HCT116 (cell line): ENCODE results near the gene EIF3A.
"Not testable (repeated sequence)": the region's sequence is repeated elsewhere in the genome, so short reads cannot be mapped to it uniquely, and the experiment has no call there.

Experiments
- CEBPB ChIP-seq: IDR thresholded peaks from 2 replicates; pipeline ENCODE4 v1.6.1; 2012; ENCODE audit warnings: low read depth
- POLR2A ChIP-seq: IDR thresholded peaks from 2 replicates; pipeline ENCODE4 v1.7.0; 2011; ENCODE audit warnings: borderline replicate concordance; ENCODE audit not compliant: insufficient read depth, insufficient read length; ENCODE audit errors: extremely low read depth
- TF ChIP-seq, protein P1 (sequence below), 3 experiments: fragments of 200-600 bp in 1 of 3; sonication (generic) in 1 of 3; IDR thresholded peaks in 2 of 3; conservative IDR thresholded peaks in 1 of 3; 2 replicates each; pipeline ENCODE4 v1.5.1; 2012 to 2017; ENCODE audit warnings: low read depth in 2 of 3, low read length in 2 of 3, antibody characterized with exemption in 1 of 3, borderline replicate concordance in 1 of 3, control low read depth in 1 of 3, mild to moderate bottlenecking in 1 of 3, mixed read lengths in 1 of 3, mixed run types in 1 of 3, moderate library complexity in 1 of 3; ENCODE audit not compliant: insufficient read depth in 1 of 3

GRCh38 chr10:119105899-119106298 is 25.3 kb upstream of the EIF3A start:
- TF ChIP-seq, protein P1, sequence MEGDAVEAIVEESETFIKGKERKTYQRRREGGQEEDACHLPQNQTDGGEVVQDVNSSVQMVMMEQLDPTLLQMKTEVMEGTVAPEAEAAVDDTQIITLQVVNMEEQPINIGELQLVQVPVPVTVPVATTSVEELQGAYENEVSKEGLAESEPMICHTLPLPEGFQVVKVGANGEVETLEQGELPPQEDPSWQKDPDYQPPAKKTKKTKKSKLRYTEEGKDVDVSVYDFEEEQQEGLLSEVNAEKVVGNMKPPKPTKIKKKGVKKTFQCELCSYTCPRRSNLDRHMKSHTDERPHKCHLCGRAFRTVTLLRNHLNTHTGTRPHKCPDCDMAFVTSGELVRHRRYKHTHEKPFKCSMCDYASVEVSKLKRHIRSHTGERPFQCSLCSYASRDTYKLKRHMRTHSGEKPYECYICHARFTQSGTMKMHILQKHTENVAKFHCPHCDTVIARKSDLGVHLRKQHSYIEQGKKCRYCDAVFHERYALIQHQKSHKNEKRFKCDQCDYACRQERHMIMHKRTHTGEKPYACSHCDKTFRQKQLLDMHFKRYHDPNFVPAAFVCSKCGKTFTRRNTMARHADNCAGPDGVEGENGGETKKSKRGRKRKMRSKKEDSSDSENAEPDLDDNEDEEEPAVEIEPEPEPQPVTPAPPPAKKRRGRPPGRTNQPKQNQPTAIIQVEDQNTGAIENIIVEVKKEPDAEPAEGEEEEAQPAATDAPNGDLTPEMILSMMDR (IDR thresholded peaks at IDR 0.05 in 2 of 3, conservative IDR thresholded peaks at IDR 0.05 in 1 of 3; ENCODE audit: borderline replicate concordance in 1 of 3, insufficient read depth in 1 of 3, low read depth in 2 of 3, low read length in 2 of 3) = not testable (repeated sequence)
- not testable (repeated sequence) for TF ChIP-seq POLR2A, CEBPB
